ENCODE measurements around the gene GPR89B. TPM values are rescaled to one million over a fixed set of nuclear protein-coding genes. Genes with fewer than 3 reads are reported as not detected.
"Not testable (repeated sequence)": the region's sequence is repeated elsewhere in the genome, so short reads cannot be mapped to it uniquely, and the experiment has no call there.

The GPR89B gene
- total RNA-seq, 1 donor from 2014 or later = 6.2 TPM

DNA sequence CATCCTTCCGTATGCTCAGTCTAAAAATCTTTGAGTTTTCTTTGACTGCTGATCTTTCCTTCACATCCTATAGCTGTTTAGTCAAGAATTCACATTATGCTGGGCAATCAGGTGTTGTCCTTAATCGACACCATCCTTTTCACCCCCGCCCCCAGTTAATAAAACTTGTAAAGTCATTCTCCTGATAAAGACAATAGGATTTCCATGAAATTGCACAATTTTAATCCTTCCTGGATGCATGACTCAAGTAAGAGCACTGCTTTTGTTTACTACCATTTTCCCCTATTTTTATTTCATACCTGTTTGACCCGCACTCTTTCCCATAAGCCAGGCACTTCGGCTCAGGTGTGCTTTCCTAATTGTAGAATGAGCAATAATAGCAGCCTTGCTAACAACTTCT lies 96.7 kb downstream of the GPR89B start:
- H3K4me1 ChIP-seq; intact Hi-C loops (cut with micrococcal nuclease); H3K27me3 ChIP-seq (ENCODE audit: low read depth); H3K9me3 ChIP-seq (replicated peaks); DNase-seq; H3K36me3 ChIP-seq; H3K27ac ChIP-seq (replicated peaks); H3K4me3 ChIP-seq: not testable (repeated sequence)

DNA sequence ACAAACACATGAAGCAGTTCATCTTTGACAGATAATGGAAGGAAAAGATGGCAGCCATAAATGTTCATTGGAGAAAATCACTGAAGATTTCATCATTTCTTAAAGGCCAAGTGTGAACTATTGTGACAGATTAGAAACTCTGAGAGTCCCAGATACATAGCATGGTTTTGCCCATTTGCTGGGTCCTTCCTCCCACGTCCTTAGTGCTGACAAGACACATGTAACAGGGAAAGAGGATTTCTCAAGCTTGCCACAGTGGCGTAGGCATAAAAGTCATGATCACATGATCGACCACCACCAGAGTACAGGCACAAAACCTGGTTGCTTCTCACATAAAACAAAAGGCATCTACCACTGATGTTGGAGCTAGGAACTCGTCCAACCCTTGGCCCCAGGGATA lies 98.8 kb downstream of the GPR89B start:
- H3K27me3 ChIP-seq (ENCODE audit: low read depth); H3K4me1 ChIP-seq; DNase-seq; H3K36me3 ChIP-seq; H3K27ac ChIP-seq (replicated peaks); H3K4me3 ChIP-seq; H3K9me3 ChIP-seq (replicated peaks); intact Hi-C loops (cut with micrococcal nuclease): not testable (repeated sequence)

DNA sequence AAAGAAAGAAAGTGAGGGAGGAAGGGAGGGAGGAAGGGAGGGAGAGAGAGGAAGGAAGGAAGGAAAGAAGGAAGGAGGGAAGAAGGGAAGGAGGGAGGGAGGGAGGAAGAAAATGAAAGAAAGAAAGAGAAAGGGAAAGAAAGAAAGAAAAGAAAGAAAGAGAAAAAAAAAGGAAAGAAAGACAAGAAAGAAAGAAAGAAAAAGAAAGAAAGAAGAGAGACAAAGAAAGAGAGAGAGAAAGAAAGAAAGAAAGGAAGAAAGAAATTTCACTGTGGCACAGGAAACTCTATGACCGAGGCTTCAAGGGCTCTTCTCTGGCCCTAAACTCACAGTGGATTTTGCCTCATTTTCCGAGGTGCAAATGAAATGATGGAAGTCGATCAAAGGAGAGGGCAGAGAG lies 104.0 kb downstream of the GPR89B start:
- DNase-seq; H3K27me3 ChIP-seq (ENCODE audit: low read depth); H3K4me1 ChIP-seq; H3K27ac ChIP-seq (replicated peaks); H3K4me3 ChIP-seq; H3K36me3 ChIP-seq; intact Hi-C loops (cut with micrococcal nuclease); H3K9me3 ChIP-seq (replicated peaks): not testable (repeated sequence)

DNA sequence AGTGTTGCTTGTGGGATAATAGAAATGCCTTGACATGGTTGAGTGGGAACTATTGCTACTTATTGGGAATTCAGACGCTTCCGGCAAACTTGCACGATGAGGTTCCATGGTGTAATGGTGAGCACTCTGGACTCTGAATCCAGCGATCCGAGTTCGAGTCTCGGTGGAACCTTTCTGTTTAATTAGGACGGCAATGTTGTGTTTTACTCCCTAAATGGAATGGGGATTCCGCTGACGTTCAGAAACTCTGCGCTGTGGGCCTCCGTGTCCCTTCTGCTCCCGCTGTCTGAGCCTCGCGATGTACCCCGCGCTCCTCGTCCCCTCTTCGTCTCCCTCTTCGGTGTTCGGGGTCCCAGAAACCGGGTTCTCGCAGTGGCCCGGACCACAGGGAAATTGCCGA lies 104.5 kb downstream of the GPR89B start:
- H3K27ac ChIP-seq (replicated peaks); H3K36me3 ChIP-seq; DNase-seq; H3K4me1 ChIP-seq; H3K27me3 ChIP-seq (ENCODE audit: low read depth); H3K9me3 ChIP-seq (replicated peaks); intact Hi-C loops (cut with micrococcal nuclease): not testable (repeated sequence)
- H3K4me3 ChIP-seq = peak overlapping the region; percentile 35

DNA sequence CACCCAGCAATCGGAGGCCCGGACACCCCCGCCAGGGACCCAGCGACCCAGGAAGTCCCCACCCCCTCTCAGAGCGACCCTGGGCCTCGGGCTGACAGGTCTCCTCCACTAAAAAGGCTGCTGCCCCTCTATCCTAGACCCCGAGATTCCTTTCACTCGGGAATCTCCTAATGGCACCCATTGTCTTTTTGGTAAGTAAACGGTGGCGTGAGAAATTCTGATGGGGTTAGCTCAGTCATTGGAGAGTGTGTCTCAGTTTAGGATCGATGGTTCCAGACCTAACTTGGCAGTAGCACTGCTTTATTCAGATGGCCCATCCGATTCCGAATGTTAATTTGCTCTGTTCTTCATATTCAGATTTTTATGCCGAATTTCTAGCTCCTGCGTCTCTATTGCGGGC lies 104.9 kb downstream of the GPR89B start:
- H3K9me3 ChIP-seq (replicated peaks); H3K4me1 ChIP-seq; DNase-seq; intact Hi-C loops (cut with micrococcal nuclease); H3K27me3 ChIP-seq (ENCODE audit: low read depth); H3K27ac ChIP-seq (replicated peaks); H3K36me3 ChIP-seq: not testable (repeated sequence)
- H3K4me3 ChIP-seq = peak overlapping the region; percentile 35

DNA sequence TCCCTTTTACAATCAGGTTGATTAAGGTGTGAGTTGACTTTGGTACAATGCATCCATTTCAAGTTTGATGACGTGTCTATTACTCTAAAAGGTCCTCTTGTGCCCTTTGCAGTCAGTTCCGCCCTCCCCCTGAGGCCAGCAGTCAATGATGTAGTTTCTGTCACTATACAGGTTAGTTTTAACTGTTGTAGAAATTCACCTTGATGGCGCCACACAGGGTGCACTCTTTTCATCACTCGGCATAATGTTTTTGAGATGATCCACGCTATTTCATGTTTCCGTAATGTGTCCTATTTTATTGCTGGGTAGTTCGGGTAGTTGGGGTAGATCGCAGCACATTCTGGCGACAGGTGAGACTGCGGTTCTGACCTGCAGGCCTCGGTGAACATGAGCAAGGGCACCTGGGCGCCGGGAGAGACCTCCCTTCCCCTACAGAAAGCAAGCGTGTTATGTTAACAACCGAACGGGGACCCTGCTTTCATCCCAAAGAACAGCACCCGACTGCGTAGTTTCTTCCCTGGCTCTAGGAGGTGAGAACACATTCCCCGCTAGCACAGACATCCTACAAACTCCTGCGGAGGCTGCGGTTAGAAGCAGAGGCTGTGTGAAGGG lies 109.7 kb downstream of the GPR89B start:
- H3K4me1 ChIP-seq; H3K36me3 ChIP-seq; DNase-seq; H3K27ac ChIP-seq (replicated peaks); H3K27me3 ChIP-seq (ENCODE audit: low read depth); H3K9me3 ChIP-seq (replicated peaks); intact Hi-C loops (cut with micrococcal nuclease): not testable (repeated sequence)
- peak overlapping the region; percentile 57 for H3K4me3 ChIP-seq

DNA sequence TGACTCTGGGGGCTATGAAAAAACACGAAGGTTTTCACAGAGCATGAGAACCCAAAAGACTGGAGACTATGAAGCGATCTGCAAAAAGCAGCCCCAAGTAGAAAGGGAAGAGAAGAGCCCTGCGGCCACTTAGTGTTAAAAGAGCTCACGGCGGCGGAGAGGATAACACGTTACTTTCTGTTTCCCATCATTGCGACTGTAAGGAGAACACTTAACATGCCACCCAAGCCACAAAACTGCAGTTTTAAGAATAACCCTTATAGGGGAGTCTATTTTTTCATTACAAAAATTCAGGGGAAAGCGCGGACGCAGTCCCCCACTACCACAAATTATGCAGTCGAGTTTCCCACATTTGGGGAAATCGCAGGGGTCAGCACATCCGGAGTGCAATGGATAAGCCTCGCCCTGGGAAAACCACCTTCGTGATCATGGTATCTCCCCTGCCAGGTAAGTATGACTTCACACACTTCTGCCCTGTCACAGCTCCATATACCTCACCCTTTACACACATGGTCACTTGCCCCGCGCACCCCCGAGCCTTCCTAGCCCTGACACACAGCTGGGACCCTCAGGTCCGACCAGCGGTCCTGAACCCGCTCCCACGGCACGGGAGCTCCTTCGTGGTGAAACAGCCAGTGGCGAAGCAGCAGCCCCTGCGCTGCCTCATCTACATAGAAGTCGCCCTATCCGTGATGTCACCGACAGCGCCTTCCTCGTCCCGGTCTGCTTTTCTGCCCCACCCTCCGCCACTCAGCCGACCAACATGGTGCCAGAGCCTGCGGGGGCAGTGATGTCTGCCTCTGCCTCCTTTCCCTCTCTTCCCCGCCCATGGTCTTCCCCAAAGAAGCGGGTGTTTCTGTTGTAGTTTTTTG lies 110.5 kb downstream of the GPR89B start:
- H3K27ac ChIP-seq (replicated peaks) = peak overlapping the region; percentile 56
- H3K4me3 ChIP-seq = peak overlapping the region; percentile 57
- DNase-seq; H3K36me3 ChIP-seq; H3K9me3 ChIP-seq (replicated peaks); intact Hi-C loops (cut with micrococcal nuclease); H3K27me3 ChIP-seq (ENCODE audit: low read depth); H3K4me1 ChIP-seq: not testable (repeated sequence)

Other genes with a start within 250 kb of the GPR89B start
- 69.8 TPM for gene GJA5, start 167.8 kb upstream of the GPR89B start, total RNA-seq
- gene GJA8, start 25.6 kb upstream of the GPR89B start, total RNA-seq = not detected
- 3.1 TPM for gene NBPF11, start 223.9 kb downstream of the GPR89B start, total RNA-seq

Data from left ventricle myocardium inferior (tissue), 1 donor.